SK-N-SH (cell line): ENCODE data around the gene MAML3. TPM values are rescaled to one million over a fixed set of nuclear protein-coding genes. Genes with fewer than 3 reads are reported as not detected.

ENCODE experiments used
- CTCF ChIA-PET: fragments of 300-600, 350-600 bp; formaldehyde crosslinking; extraction: SDS; loops from one replicate; lab custom pipeline; 2021; lab: Yijun Ruan, JAX
- POLR2A ChIA-PET: fragments of 350-600 bp; sonication (Branson Sonifier 250); formaldehyde crosslinking; extraction: SDS; loops from one replicate; lab custom pipeline; 2020; ENCODE audit warnings: antibody characterized with exemption, inconsistent platforms; lab: Yijun Ruan, JAX
- DNase-seq: peaks from one replicate; pipeline ENCODE4 v3.0.0; 2012
- H2AFZ ChIP-seq: fragments of 200-600 bp; sonication (generic); 2 replicates; pipeline ENCODE4 v1.8.1; 2016; ENCODE audit warnings: antibody characterized with exemption, mild to moderate bottlenecking, low read depth
- H3F3A ChIP-seq: fragments of 200-600 bp; sonication (generic); replicated peaks from 2 replicates; pipeline ENCODE3; 2016; ENCODE audit warnings: antibody characterized with exemption, mild to moderate bottlenecking; ENCODE audit not compliant: insufficient read depth
- H3K27ac ChIP-seq, 2 experiments: fragments of 200-500 bp in 1 of 2; fragments of 200-600 bp in 1 of 2; sonication (Bioruptor generic) in 1 of 2; sonication (generic), shearing (Covaris generic) in 1 of 2; 2 replicates each; pipeline versions ENCODE4 v1.5.1 to v1.6.1; 2014 to 2016; ENCODE audit warnings: low read depth in 2 of 2, inconsistent platforms in 1 of 2, low read length in 1 of 2, mild to moderate bottlenecking in 1 of 2, mixed read lengths in 1 of 2
- H3K27me3 ChIP-seq: fragments of 200-600 bp; sonication (generic), shearing (Covaris generic); 2 replicates; pipeline ENCODE4 v1.6.1; 2016; ENCODE audit warnings: mixed run types; ENCODE audit not compliant: insufficient read depth
- H3K36me3 ChIP-seq, 2 experiments: fragments of 200-500 bp in 1 of 2; fragments of 200-600 bp in 1 of 2; sonication (Bioruptor generic) in 1 of 2; sonication (generic) in 1 of 2; replicated peaks in 1 of 2; 2 replicates each; pipeline versions ENCODE3 to v1.5.1; 2014 to 2016; ENCODE audit warnings: low read length in 1 of 2, mild to moderate bottlenecking in 1 of 2; ENCODE audit not compliant: insufficient read depth in 2 of 2, control insufficient read depth in 1 of 2
- H3K4me1 ChIP-seq, 2 experiments: fragments of 200-500 bp in 1 of 2; fragments of 200-600 bp in 1 of 2; sonication (Bioruptor generic) in 1 of 2; sonication (generic), shearing (Covaris generic) in 1 of 2; 2 replicates each; pipeline versions ENCODE4 v1.5.1 to v1.6.1; 2014 to 2016; ENCODE audit warnings: low read depth in 1 of 2, low read length in 1 of 2, mixed run types in 1 of 2; ENCODE audit not compliant: insufficient read depth in 2 of 2, control insufficient read depth in 1 of 2
- H3K4me2 ChIP-seq: fragments of 200-600 bp; sonication (generic), shearing (Covaris generic); 2 replicates; pipeline ENCODE4 v1.6.1; 2017; ENCODE audit warnings: mixed run types
- H3K4me3 ChIP-seq, 2 experiments: fragments of 200-500 bp in 1 of 2; fragments of 200-600 bp in 1 of 2; sonication (Bioruptor generic) in 1 of 2; sonication (generic), shearing (Covaris generic) in 1 of 2; 2 replicates each; pipeline versions ENCODE4 v1.5.1 to v1.8.1; 2014 to 2016; ENCODE audit warnings: low read depth in 2 of 2, inconsistent platforms in 1 of 2, low read length in 1 of 2, mild to moderate bottlenecking in 1 of 2, mixed read lengths in 1 of 2, moderate library complexity in 1 of 2
- H3K79me2 ChIP-seq: fragments of 200-600 bp; sonication (generic); 2 replicates; pipeline ENCODE4 v1.8.1; 2017; ENCODE audit warnings: mild to moderate bottlenecking; ENCODE audit not compliant: insufficient read depth
- H3K9ac ChIP-seq: fragments of 200-600 bp; sonication (generic); 2 replicates; pipeline ENCODE4 v1.6.1; 2017; ENCODE audit warnings: mixed run types
- H3K9me2 ChIP-seq: fragments of 200-600 bp; sonication (generic); 2 replicates; pipeline ENCODE4 v1.6.1; 2017; ENCODE audit warnings: mixed run types
- H3K9me3 ChIP-seq: fragments of 200-600 bp; sonication (generic); 2 replicates; pipeline ENCODE4 v1.6.1; 2017; ENCODE audit warnings: mixed run types, mild to moderate bottlenecking, moderate library complexity
- H4K20me1 ChIP-seq: fragments of 200-600 bp; sonication (generic); 2 replicates; pipeline ENCODE4 v1.6.1; 2017; ENCODE audit warnings: mild to moderate bottlenecking, mixed run types; ENCODE audit not compliant: insufficient read depth
- CHD2 ChIP-seq: fragments of 150-350 bp; IDR thresholded peaks from 2 replicates; pipeline ENCODE4 v1.6.1; 2018; ENCODE audit warnings: low read length; ENCODE audit not compliant: partially characterized antibody
- ELF1 ChIP-seq: IDR thresholded peaks from 2 replicates; pipeline ENCODE4 v1.4.0; 2012
- EP300 ChIP-seq, 2 experiments: IDR thresholded peaks; 2 replicates each; pipeline versions ENCODE4 v1.4.0 to v1.6.1; 2012; ENCODE audit warnings: borderline replicate concordance in 1 of 2, low read depth in 1 of 2, low read length in 1 of 2
- EZH2phosphoT487 ChIP-seq: fragments of 200-600 bp; sonication (generic); IDR thresholded peaks from 2 replicates; pipeline ENCODE4 v1.6.1; 2017; ENCODE audit warnings: low read depth, mixed run types, mild to moderate bottlenecking, antibody characterized with exemption, moderate library complexity, borderline replicate concordance
- FOXM1 ChIP-seq: IDR thresholded peaks from 2 replicates; pipeline ENCODE4 v1.4.0; 2012; ENCODE audit warnings: low read depth, mild to moderate bottlenecking
- GATA2 ChIP-seq: sonication (generic); formaldehyde crosslinking; IDR thresholded peaks from 2 replicates; pipeline ENCODE4 v1.5.0; 2020; ENCODE audit warnings: mild to moderate bottlenecking, missing genetic modification reagents
- JUND ChIP-seq: IDR thresholded peaks from 2 replicates; pipeline ENCODE4 v1.4.0; 2012
- MEF2A ChIP-seq: IDR thresholded peaks from 2 replicates; pipeline ENCODE4 v1.4.0; 2012; ENCODE audit warnings: low read depth, borderline replicate concordance
- NRF1 ChIP-seq: IDR thresholded peaks from 2 replicates; pipeline ENCODE4 v1.6.1; 2012; ENCODE audit warnings: low read depth, mild to moderate bottlenecking, low read length
- TEAD4 ChIP-seq: IDR thresholded peaks from 2 replicates; pipeline ENCODE4 v1.4.0; 2012; ENCODE audit warnings: mild to moderate bottlenecking, borderline replicate concordance; ENCODE audit not compliant: insufficient read depth
- WGBS: methylation state at CpG from one replicate; pipeline ENCODE4 v1.1.6; 2017; ENCODE audit warnings: low lambda C conversion rate; 5-methylcytosine and 5-hydroxymethylcytosine counted together
- polyA plus RNA-seq, 3 experiments: library from polyadenylated mRNA; depleted of rRNA; stranded (reverse); fragments of >200 nt; gene quantifications; 2 replicates each; pipeline ENCODE4 v1.2.3, GENCODE V29; 2012
- TF ChIP-seq, protein P1 (sequence below): fragments of 200-600 bp; sonication (generic); IDR thresholded peaks from 2 replicates; pipeline ENCODE4 v1.6.1; 2017; ENCODE audit warnings: antibody characterized with exemption, mild to moderate bottlenecking, moderate library complexity
- TF ChIP-seq, protein P2 (sequence below): fragments of 150-350 bp; IDR thresholded peaks from 2 replicates; pipeline ENCODE4 v1.6.1; 2016; ENCODE audit warnings: mild to moderate bottlenecking, low read depth, low read length
- TF ChIP-seq, protein P3 (sequence below): IDR thresholded peaks from 2 replicates; pipeline ENCODE4 v1.6.1; 2012; ENCODE audit warnings: mild to moderate bottlenecking, low read depth, low read length, moderate library complexity
- TF ChIP-seq, protein P4 (sequence below): IDR thresholded peaks from 2 replicates; pipeline ENCODE4 v1.4.0; 2012; ENCODE audit warnings: low read depth, borderline replicate concordance

Gene MAML3
- polyA plus RNA-seq, 1 of the 3 experiments (the other 2 are of a cell fraction), result 5.3 TPM

DNA sequence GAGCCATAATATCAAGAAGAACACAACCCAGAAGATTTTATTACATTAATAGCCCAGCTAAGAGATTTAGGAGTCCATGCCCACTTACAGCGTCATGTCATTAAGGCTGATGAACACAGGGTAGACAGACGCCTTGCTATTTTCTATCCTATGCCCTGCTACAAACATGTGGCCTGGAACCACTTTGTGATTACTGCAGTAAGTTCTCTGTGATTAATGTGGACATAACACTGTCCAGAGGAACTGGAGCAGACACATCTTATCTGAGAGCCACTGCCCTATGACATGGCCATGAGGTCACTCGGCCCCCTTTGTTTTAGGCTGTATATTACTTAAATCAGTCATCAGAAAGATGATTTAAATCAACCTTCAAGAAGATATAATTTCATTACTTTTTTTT, 211.7 kb downstream of the MAML3 start (continued):
- TF ChIP-seq, protein P1, sequence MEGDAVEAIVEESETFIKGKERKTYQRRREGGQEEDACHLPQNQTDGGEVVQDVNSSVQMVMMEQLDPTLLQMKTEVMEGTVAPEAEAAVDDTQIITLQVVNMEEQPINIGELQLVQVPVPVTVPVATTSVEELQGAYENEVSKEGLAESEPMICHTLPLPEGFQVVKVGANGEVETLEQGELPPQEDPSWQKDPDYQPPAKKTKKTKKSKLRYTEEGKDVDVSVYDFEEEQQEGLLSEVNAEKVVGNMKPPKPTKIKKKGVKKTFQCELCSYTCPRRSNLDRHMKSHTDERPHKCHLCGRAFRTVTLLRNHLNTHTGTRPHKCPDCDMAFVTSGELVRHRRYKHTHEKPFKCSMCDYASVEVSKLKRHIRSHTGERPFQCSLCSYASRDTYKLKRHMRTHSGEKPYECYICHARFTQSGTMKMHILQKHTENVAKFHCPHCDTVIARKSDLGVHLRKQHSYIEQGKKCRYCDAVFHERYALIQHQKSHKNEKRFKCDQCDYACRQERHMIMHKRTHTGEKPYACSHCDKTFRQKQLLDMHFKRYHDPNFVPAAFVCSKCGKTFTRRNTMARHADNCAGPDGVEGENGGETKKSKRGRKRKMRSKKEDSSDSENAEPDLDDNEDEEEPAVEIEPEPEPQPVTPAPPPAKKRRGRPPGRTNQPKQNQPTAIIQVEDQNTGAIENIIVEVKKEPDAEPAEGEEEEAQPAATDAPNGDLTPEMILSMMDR, result no peak
- TF ChIP-seq TEAD4 (no peak), MEF2A (no peak), ELF1 (no peak), EZH2phosphoT487 (no peak), GATA2 (CRISPR knock-in tag) (peak; percentile 93), EP300 (IDR thresholded peaks at IDR 0.05; ENCODE audit: borderline replicate concordance in 1 of 2, low read depth in 1 of 2, low read length in 1 of 2) (peak in 1 of 2 experiments; percentile 99; a peak in 2 of 4 replicates), FOXM1 (no peak)
- TF ChIP-seq, protein P2, sequence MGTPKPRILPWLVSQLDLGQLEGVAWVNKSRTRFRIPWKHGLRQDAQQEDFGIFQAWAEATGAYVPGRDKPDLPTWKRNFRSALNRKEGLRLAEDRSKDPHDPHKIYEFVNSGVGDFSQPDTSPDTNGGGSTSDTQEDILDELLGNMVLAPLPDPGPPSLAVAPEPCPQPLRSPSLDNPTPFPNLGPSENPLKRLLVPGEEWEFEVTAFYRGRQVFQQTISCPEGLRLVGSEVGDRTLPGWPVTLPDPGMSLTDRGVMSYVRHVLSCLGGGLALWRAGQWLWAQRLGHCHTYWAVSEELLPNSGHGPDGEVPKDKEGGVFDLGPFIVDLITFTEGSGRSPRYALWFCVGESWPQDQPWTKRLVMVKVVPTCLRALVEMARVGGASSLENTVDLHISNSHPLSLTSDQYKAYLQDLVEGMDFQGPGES, result no peak
- TF ChIP-seq, protein P3, sequence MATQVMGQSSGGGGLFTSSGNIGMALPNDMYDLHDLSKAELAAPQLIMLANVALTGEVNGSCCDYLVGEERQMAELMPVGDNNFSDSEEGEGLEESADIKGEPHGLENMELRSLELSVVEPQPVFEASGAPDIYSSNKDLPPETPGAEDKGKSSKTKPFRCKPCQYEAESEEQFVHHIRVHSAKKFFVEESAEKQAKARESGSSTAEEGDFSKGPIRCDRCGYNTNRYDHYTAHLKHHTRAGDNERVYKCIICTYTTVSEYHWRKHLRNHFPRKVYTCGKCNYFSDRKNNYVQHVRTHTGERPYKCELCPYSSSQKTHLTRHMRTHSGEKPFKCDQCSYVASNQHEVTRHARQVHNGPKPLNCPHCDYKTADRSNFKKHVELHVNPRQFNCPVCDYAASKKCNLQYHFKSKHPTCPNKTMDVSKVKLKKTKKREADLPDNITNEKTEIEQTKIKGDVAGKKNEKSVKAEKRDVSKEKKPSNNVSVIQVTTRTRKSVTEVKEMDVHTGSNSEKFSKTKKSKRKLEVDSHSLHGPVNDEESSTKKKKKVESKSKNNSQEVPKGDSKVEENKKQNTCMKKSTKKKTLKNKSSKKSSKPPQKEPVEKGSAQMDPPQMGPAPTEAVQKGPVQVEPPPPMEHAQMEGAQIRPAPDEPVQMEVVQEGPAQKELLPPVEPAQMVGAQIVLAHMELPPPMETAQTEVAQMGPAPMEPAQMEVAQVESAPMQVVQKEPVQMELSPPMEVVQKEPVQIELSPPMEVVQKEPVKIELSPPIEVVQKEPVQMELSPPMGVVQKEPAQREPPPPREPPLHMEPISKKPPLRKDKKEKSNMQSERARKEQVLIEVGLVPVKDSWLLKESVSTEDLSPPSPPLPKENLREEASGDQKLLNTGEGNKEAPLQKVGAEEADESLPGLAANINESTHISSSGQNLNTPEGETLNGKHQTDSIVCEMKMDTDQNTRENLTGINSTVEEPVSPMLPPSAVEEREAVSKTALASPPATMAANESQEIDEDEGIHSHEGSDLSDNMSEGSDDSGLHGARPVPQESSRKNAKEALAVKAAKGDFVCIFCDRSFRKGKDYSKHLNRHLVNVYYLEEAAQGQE, result no peak

DNA sequence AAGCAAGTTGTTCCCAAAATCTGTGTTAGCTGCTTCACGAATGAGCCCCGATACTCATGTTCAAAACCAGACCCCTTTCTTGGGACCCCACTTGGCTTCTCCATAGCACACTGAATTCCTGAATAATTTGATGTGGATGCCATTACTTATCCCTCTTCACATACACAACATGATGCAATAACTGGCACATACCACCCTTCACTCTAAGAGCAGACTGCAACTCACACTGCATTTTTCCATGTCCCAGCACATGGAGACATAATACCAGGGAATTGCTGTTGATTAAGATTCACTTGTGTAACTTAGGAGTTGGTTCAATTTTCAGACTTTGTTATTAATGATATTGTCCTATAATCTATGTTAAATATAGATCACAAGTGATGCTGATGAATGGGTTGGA, 213.4 kb downstream of the MAML3 start:
- Histone ChIP-seq H3K27ac (peak overlapping the region in 1 of 2 experiments; percentile 100; a peak in 2 of 4 replicates), H3K9ac (no peak overlapping the region), H3K9me2 (no peaks in the 10 kb centered on the region), H3F3A (no peaks in the 10 kb centered on the region), H3K27me3 (no peaks in the 10 kb centered on the region), H3K4me2 (no peak overlapping the region), H3K9me3 (no peaks in the 10 kb centered on the region), H3K4me3 (no peak overlapping the region), H2AFZ (no peak overlapping the region), H3K4me1 (peaks cover 5 to 35% of the 10 kb centered on the region in 2 experiments; a peak in 3 of 4 replicates), H3K36me3 (no peaks in the 10 kb centered on the region), H4K20me1 (no peaks in the 10 kb centered on the region), H3K79me2 (no peaks in the 10 kb centered on the region; the same call in 1 of the 2 replicates)
- ChIA-PET POLR2A (interaction anchor here (1.5 to 3.0 kb wide), 2 partner anchors 83 to 109 kb away, joined by 5 to 14 read pairs; no protein-coding TSS in a partner anchor), CTCF (interaction anchor here (1.1 to 2.7 kb wide), 5 partner anchors 11 to 386 kb away, joined by 3 to 12 read pairs (median 4); no protein-coding TSS in a partner anchor)
- TF ChIP-seq, protein P3, result no peak
- TF ChIP-seq CHD2 (no peak), ELF1 (no peak), NRF1 (no peak), JUND (no peak)
- TF ChIP-seq, protein P2, result no peak
- TF ChIP-seq, protein P4, sequence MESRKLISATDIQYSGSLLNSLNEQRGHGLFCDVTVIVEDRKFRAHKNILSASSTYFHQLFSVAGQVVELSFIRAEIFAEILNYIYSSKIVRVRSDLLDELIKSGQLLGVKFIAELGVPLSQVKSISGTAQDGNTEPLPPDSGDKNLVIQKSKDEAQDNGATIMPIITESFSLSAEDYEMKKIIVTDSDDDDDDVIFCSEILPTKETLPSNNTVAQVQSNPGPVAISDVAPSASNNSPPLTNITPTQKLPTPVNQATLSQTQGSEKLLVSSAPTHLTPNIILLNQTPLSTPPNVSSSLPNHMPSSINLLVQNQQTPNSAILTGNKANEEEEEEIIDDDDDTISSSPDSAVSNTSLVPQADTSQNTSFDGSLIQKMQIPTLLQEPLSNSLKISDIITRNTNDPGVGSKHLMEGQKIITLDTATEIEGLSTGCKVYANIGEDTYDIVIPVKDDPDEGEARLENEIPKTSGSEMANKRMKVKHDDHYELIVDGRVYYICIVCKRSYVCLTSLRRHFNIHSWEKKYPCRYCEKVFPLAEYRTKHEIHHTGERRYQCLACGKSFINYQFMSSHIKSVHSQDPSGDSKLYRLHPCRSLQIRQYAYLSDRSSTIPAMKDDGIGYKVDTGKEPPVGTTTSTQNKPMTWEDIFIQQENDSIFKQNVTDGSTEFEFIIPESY, result no peak
- DNase-seq, result no peak
- WGBS, result 100% methylated on average over 2 of the region's 2 CpGs
